Retinal pigment epithelial cell (primary cell): ENCODE data around the gene HSD17B4.

ENCODE experiments used
- DNase-seq: peaks from one replicate; pipeline ENCODE4 v3.0.0-alpha.2; 2010; ENCODE audit warnings: low read depth
- H3K4me3 ChIP-seq: 2 replicates; pipeline ENCODE4 v1.5.1; 2011; ENCODE audit warnings: mild to moderate bottlenecking, low read length, control low read depth, moderate library complexity
- CTCF ChIP-seq: conservative IDR thresholded peaks from 2 replicates; pipeline ENCODE4 v1.5.1; 2011; ENCODE audit warnings: low read depth, low read length, control low read depth, inconsistent platforms

The HSD17B4 gene

DNA sequence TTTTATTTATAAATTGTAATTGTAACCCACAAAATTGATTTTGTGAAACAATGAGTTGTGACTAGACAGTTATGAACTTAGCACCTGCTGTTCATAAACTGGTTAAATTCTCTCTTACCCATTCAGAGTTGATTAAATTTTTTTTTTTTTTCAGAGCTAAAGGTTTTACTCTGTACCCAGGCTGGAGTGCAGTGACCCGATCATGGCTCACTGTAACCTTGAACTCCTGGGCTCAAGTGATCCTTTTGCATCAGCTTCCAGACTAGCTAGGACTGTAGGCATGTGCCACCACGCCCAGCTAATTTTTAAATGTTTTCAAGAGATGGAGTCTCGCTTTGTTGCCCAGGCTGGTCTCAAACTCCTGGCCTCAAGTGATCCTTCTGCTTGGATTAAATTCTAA, 1.9 kb downstream of the HSD17B4 start:
- TF ChIP-seq CTCF = no peak
- no peak for DNase-seq
- H3K4me3 ChIP-seq = no peak overlapping the region

DNA sequence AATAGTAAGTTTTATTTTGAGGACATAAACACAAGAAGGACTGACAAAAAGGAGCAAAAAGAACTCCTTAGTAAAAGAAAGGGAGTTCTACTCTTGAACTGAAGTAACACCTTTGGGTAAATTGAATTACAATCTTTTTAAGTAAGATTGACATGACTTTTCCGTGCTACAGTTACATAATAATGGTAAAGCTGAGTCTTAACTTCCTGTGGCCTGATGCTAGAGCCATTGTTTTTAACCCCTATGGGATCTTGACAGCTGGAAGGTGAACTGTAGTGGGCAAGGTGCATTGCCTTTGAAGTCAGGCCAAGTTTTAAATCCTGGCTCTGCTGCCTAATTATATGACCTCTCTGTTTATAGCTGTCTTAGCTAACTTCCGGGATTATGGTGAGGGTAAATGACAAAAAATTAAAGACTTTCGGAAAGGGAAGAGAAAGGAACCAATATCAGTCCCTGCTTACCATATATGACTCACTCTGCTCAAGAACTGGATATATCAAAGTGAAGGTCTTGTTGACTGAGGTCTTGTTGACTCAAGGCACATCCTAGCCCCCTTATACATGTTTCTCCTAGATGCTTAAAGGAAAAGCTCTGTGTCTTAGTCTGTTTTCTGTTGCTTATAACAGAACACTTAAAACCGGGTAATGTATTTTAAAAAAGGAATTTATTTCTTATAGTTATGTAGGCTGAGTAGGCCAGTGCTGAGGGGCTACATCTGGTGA, 6.8 kb downstream of the HSD17B4 start:
- TF ChIP-seq CTCF = no peak
- no peak overlapping the region for H3K4me3 ChIP-seq

DNA sequence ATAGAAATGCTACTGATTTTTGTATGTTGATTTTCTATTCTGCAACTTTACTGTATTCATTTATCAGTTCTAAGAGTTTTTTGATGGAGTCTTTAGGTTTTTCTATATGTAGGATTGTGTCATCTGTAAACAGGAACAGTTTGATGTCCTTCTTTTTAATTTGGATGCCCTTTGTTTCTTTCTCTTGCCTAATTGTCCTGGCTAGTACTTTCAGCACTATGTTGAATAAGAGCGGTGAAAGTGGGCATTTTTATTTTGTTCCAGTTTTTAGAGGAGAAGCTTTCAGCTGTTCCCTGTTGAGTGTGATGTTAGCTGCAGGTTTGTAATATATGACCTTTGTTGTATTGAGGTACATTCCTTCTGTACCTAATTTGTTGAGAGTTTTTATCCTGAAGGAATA, 13.3 kb downstream of the HSD17B4 start:
- TF ChIP-seq CTCF = no peak

More for the DNA sequence above, 6.8 kb downstream of the HSD17B4 start:
- DNase-seq = no peak

GRCh38 chr5:119468286-119468685, 16.0 kb downstream of the HSD17B4 start:
- TF ChIP-seq CTCF = no peak
- no peak for DNase-seq
- no peak overlapping the region for H3K4me3 ChIP-seq

More for the DNA sequence above, 13.3 kb downstream of the HSD17B4 start:
- no peak for DNase-seq
- H3K4me3 ChIP-seq = no peak overlapping the region

DNA sequence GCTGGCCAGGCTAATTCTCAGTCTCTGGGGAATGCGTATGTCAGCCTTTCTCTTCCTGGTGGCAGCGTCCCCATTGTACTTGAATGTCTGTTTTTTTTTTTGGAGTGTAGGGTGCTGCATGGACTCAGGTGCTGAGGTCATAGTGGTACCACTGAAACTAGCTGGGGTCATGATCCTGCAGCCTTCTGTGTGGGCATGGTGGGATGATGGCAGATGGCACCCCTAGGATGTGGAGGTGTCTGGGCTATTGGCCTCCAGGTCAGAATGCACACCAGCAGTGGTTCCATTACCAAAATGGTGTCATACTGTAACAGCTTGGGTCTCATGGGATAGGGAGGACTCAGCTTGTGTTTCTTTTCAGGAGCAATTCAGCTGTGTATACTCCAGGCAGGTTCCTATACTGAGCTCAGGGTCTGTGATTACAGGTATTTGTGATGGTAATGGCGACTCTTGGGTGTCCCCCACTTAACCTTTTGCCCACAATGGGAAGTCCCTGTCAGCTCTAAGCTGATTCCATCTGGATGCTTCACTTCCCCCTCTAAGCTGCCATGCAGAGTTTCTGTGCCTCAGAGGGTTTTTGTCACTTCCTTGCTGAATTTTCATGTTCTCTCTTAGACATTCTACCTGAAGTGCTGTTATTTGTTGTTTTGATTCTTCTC, 17.9 kb downstream of the HSD17B4 start:
- no peak for TF ChIP-seq CTCF
- H3K4me3 ChIP-seq = no peak overlapping the region
- no peak for DNase-seq

- peak; percentile 76 for TF ChIP-seq CTCF
- H3K4me3 ChIP-seq = no peak overlapping the region
- no peak for DNase-seq
Measured at GRCh38 chr5:119470851-119471451, 18.7 kb downstream of the HSD17B4 start.
